Aorta (tissue), 5 donors: ENCODE results near the gene RASSF10. TPM values are rescaled to one million over a fixed set of nuclear protein-coding genes. Genes with fewer than 3 reads are reported as not detected.

ENCODE experiments used
- ATAC-seq: fragments of 200-7000 bp; cut with Tn5 transposase; one replicate; pipeline ENCODE4 v1.9.1; 2022; ENCODE audit warnings: moderate library complexity; ENCODE audit not compliant: low FRiP score
- DNase-seq, 2 donors: peaks; one replicate each; pipeline ENCODE4 v3.0.0-alpha.2; 2020
- H3K27ac ChIP-seq, 2 donors: one replicate each; pipeline ENCODE4 v1.5.1; 2013; ENCODE audit warnings: low read length in 2 of 2, mild to moderate bottlenecking in 2 of 2, moderate library complexity in 2 of 2, control low read depth in 1 of 2, inconsistent platforms in 1 of 2, low read depth in 1 of 2
- H3K27me3 ChIP-seq, 2 donors: one replicate each; pipeline ENCODE4 v1.6.1; 2013; ENCODE audit warnings: control low read depth in 1 of 2, low read length in 1 of 2, mild to moderate bottlenecking in 1 of 2, moderate library complexity in 1 of 2; ENCODE audit not compliant: insufficient read depth in 2 of 2, control insufficient read depth in 1 of 2
- H3K36me3 ChIP-seq, 2 donors: one replicate each; pipeline ENCODE4 v1.6.1; 2013; ENCODE audit warnings: control low read depth in 1 of 2, low read length in 1 of 2, mild to moderate bottlenecking in 1 of 2; ENCODE audit not compliant: insufficient read depth in 2 of 2, control insufficient read depth in 1 of 2
- H3K4me1 ChIP-seq, 2 donors: one replicate each; pipeline ENCODE4 v1.6.1; 2013; ENCODE audit warnings: low read length in 2 of 2, control low read depth in 1 of 2, mild to moderate bottlenecking in 1 of 2, moderate library complexity in 1 of 2; ENCODE audit not compliant: insufficient read depth in 2 of 2, control insufficient read depth in 1 of 2
- H3K4me3 ChIP-seq, 2 donors: one replicate each; pipeline ENCODE4 v1.5.1; 2013; ENCODE audit warnings: low read length in 2 of 2, control low read depth in 1 of 2, mild to moderate bottlenecking in 1 of 2
- H3K9me3 ChIP-seq: one replicate; pipeline ENCODE4 v1.6.1; 2013; ENCODE audit warnings: mild to moderate bottlenecking, low read length; ENCODE audit not compliant: control insufficient read depth
- WGBS, 2 donors: extraction: QIAGEN DNeasy Blood & Tissue Kit; methylation state at CpG; one replicate each; pipeline ENCODE4 v1.1.7; 2013; 5-methylcytosine and 5-hydroxymethylcytosine counted together
- intact Hi-C, 2 donors: fragments of 100-400 bp; cut with DNase I; formaldehyde crosslinking; loops; one replicate each; pipeline versions ENCODE4 v1.14.2 to v1.15.0; 2022
- polyA plus RNA-seq, 2 donors: library from polyadenylated mRNA; stranded (reverse); fragments of 200-250 nt; gene quantifications; one replicate each; pipeline ENCODE4 v1.2.3, GENCODE V29; 2013
- total RNA-seq, 2 donors: library from RNA; stranded (reverse); fragmentation: NEBNext Ultra II Directional; extraction: Animal tissue kit (Norgen Biotek cat#: 25700); gene quantifications; one replicate each; pipeline ENCODE4 v1.2.1, GENCODE V29; 2021
- donor health status: healthy with polysubstance abuse.
- donor health status: Bipolar disorder and iron deficiency.
- donor health status: DM: no; HTN: no; CAD: no.
- donor health status: DM: no; HTN: no; CAD: no.
- donor health status: DM: yes; HTN: yes; CAD: no.

Gene RASSF10
- total and polyA plus RNA-seq, 4 donors, result 0.26 to 0.75 TPM; not detected in 2

DNA sequence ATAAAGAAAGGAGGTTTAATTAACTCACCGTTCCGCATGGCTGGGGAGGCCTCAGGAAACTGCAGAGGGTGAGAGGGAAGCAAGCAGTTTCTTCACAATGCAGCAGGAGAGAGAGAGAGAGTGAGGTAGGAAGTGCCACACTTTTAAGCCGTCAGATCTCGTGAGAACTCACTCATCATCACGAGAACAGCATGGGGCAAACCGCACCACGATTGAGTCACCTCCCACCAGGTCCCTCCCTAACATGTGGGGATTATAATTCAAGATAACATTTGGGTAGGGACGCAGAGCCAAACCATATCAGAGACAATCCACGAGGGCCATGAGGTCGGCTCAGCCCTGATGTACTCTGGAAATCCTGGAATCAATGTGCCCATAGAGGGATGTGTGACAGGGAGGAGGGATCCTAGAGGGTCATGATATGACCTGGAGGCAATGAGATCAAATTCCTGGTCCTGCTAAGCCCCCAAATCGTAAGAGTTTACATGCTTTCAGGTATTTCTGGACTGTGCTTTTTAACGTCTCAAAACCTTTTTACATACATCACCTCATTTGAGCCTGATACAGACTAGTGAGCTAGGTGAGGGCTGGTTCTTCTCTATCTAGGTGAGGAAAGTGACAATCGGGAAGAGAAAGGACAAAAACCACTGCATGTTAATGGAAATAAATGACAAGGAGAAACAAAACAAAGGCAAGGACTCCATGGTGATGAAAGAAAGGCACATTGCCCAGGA, 19.5 kb upstream of the RASSF10 start:
- H3K4me3 ChIP-seq, result no peak overlapping the region
- no peak for ATAC-seq
- no peak for DNase-seq
- H3K4me1 ChIP-seq, result no peaks in the 10 kb centered on the region
- WGBS, 2 donors, result 68 to 81% methylated on average over 13 of the region's 13 CpGs
- intact Hi-C loops, result no loop called here
- peaks cover 0 to 2% of the 10 kb centered on the region in 2 donors for H3K27me3 ChIP-seq
- no peaks in the 10 kb centered on the region for H3K36me3 ChIP-seq
- no peak overlapping the region for H3K27ac ChIP-seq
- no peaks in the 10 kb centered on the region for H3K9me3 ChIP-seq

GRCh38 chr11:12990162-12990480, 19.0 kb upstream of the RASSF10 start:
- Histone ChIP-seq H3K4me1 (no peaks in the 10 kb centered on the region), H3K27ac (no peak overlapping the region), H3K36me3 (no peaks in the 10 kb centered on the region), H3K27me3 (peaks cover 0 to 2% of the 10 kb centered on the region in 2 donors), H3K9me3 (no peaks in the 10 kb centered on the region), H3K4me3 (no peak overlapping the region)
- intact Hi-C loops, result no loop called here
- no peak for ATAC-seq
- WGBS, 2 donors, result 83 to 88% methylated on average over 1 of the region's 1 CpG
- DNase-seq, result no peak

- Histone ChIP-seq H3K27me3 (peaks cover 0 to 2% of the 10 kb centered on the region in 2 donors), H3K27ac (no peak overlapping the region), H3K9me3 (no peaks in the 10 kb centered on the region), H3K36me3 (no peaks in the 10 kb centered on the region), H3K4me1 (no peaks in the 10 kb centered on the region), H3K4me3 (no peak overlapping the region)
- ATAC-seq (no peak), DNase-seq (no peak)
- intact Hi-C loops, result no loop called here
- 67 to 78% methylated on average over 1 of the region's 1 CpG for WGBS, 2 donors
Measured at GRCh38 chr11:12991426-12991825, 17.7 kb upstream of the RASSF10 start.

DNA sequence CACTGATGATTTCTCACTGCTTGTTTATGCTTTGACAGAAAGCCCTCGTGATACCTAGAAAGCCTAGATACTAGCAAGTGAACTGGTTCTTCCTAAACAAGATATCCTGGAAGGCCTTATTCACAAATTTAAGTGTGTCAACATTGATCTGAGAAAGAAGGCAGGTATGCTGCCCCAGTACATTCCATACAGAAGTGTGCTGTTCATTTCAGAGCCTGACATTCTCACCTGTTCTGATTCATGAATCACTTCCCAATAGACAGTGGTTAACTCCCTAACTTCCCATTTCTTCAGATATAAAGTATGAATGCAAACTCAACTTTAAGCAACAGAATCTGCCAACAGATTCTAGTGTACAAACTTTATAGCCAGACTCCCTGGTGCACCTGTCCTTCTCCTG, 15.5 kb upstream of the RASSF10 start:
- no peak overlapping the region for H3K4me3 ChIP-seq

DNA sequence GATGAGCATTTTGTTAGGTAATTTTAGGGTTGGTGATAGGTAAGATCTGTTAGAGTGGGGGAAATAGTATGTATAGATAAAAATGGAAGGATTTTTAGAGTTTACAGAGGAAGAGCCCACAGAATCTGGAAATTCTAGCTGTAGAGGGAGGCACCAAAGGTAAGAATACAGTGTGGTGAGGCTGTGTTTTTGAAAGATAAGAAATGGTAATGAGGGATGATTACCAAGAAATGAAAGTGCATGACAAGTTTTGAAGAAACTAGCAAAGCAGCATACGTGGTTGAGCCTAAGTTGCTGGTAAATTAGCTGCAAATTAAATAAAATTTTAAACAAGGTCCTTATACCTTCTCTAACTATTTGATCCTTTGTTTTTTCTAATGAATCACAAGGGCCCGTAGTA, 14.6 kb upstream of the RASSF10 start:
- peaks cover 0 to 2% of the 10 kb centered on the region in 2 donors for H3K27me3 ChIP-seq
- no peak overlapping the region for H3K27ac ChIP-seq
- intact Hi-C loops, result no loop called here
- no peaks in the 10 kb centered on the region for H3K36me3 ChIP-seq
- 81 to 85% methylated on average over 2 of the region's 2 CpGs for WGBS, 2 donors
- H3K9me3 ChIP-seq, result no peaks in the 10 kb centered on the region
- H3K4me3 ChIP-seq, result no peak overlapping the region
- DNase-seq (no peak), ATAC-seq (no peak)
- no peaks in the 10 kb centered on the region for H3K4me1 ChIP-seq

More for the DNA sequence above, 15.5 kb upstream of the RASSF10 start:
- no peaks in the 10 kb centered on the region for H3K9me3 ChIP-seq
- H3K36me3 ChIP-seq, result no peaks in the 10 kb centered on the region
- peaks cover 0 to 2% of the 10 kb centered on the region in 2 donors for H3K27me3 ChIP-seq
- DNase-seq (no peak), ATAC-seq (no peak)
- 81 to 82% methylated on average over 1 of the region's 1 CpG for WGBS, 2 donors
- no peaks in the 10 kb centered on the region for H3K4me1 ChIP-seq
- intact Hi-C loops, result no loop called here
- H3K27ac ChIP-seq, result no peak overlapping the region

DNA sequence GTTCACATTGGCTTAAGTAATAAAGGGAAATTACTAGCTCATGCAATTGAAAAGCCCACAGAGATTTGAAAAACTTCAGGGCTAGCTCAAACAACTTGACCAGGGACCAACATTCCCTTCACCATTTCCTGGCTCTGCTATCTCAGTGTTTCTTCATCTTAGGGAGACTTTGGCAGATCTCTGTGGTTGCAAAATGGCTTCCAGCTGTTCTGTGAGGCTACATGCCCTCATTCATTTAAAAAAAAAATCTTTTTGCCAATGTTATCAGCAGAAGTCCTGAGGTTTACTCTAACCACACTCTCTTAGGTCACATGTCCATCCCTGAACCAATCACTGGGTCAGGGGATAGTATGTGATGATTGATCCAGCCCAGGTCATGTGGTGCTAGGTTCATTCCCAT, 13.9 kb upstream of the RASSF10 start:
- ATAC-seq, result peak; percentile 70
- DNase-seq, result no peak

GRCh38 chr11:12995823-12996222, 13.3 kb upstream of the RASSF10 start:
- Histone ChIP-seq H3K36me3 (no peaks in the 10 kb centered on the region), H3K4me1 (no peaks in the 10 kb centered on the region), H3K9me3 (no peaks in the 10 kb centered on the region), H3K4me3 (no peak overlapping the region), H3K27ac (no peak overlapping the region), H3K27me3 (peaks cover 0 to 3% of the 10 kb centered on the region in 2 donors)
- intact Hi-C loops, result no loop called here
- DNase-seq, result no peak
- ATAC-seq, result no peak

More for the DNA sequence above, 13.9 kb upstream of the RASSF10 start:
- Histone ChIP-seq H3K27ac (no peak overlapping the region), H3K4me1 (no peaks in the 10 kb centered on the region), H3K4me3 (no peak overlapping the region), H3K36me3 (no peaks in the 10 kb centered on the region), H3K27me3 (peaks cover 0 to 2% of the 10 kb centered on the region in 2 donors), H3K9me3 (no peaks in the 10 kb centered on the region)
- intact Hi-C loops, result no loop called here

GRCh38 chr11:12997168-12997567, 11.9 kb upstream of the RASSF10 start:
- DNase-seq (no peak), ATAC-seq (no peak)
- Histone ChIP-seq H3K36me3 (no peaks in the 10 kb centered on the region), H3K4me1 (no peaks in the 10 kb centered on the region), H3K27me3 (peaks cover 0 to 3% of the 10 kb centered on the region in 2 donors), H3K4me3 (no peak overlapping the region), H3K9me3 (no peaks in the 10 kb centered on the region), H3K27ac (no peak overlapping the region)
- intact Hi-C loops, result no loop called here
- 80 to 84% methylated on average over 1 of the region's 1 CpG for WGBS, 2 donors

- Histone ChIP-seq H3K9me3 (no peaks in the 10 kb centered on the region), H3K27me3 (peaks cover 0 to 6% of the 10 kb centered on the region in 2 donors), H3K4me1 (no peaks in the 10 kb centered on the region), H3K27ac (no peak overlapping the region), H3K36me3 (no peaks in the 10 kb centered on the region), H3K4me3 (no peak overlapping the region)
- ATAC-seq, result no peak
- DNase-seq, result no peak
- intact Hi-C loops, result no loop called here
- WGBS, 2 donors, result 89% methylated on average over 5 of the region's 5 CpGs
Measured at GRCh38 chr11:12998336-12998735, 10.8 kb upstream of the RASSF10 start.
